Large intestine (tissue), 3 donors: ENCODE data around the gene CRACR2B. TPM values are rescaled to one million over a fixed set of nuclear protein-coding genes. Genes with fewer than 3 reads are reported as not detected.

Source experiments
- DNase-seq, 2 donors: peaks; one replicate each; pipeline versions ENCODE4 v3.0.0 to v3.0.0-alpha.2; 2013
- H3K27ac ChIP-seq: one replicate; pipeline ENCODE4 v1.5.1; 2013; ENCODE audit warnings: low read length
- H3K27me3 ChIP-seq: 2 replicates; pipeline ENCODE4 v1.6.1; 2013; ENCODE audit warnings: low read length; ENCODE audit not compliant: control insufficient read depth, insufficient read depth
- H3K36me3 ChIP-seq: 2 replicates; pipeline ENCODE4 v1.6.1; 2013; ENCODE audit warnings: low read length; ENCODE audit not compliant: control insufficient read depth, insufficient read depth
- H3K4me1 ChIP-seq: one replicate; pipeline ENCODE4 v1.6.1; 2013; ENCODE audit warnings: low read length; ENCODE audit not compliant: control insufficient read depth, insufficient read depth
- H3K4me3 ChIP-seq: one replicate; pipeline ENCODE4 v1.5.1; 2013; ENCODE audit warnings: low read length
- H3K9me3 ChIP-seq: one replicate; pipeline ENCODE4 v1.6.1; 2013; ENCODE audit warnings: mild to moderate bottlenecking, low read depth, low read length, moderate library complexity; ENCODE audit not compliant: control insufficient read depth
- WGBS: methylation state at CpG from one replicate; pipeline ENCODE4 v1.1.5; 2013; ENCODE audit warnings: low lambda C conversion rate; ENCODE audit not compliant: insufficient coverage; 5-methylcytosine and 5-hydroxymethylcytosine counted together
- polyA plus RNA-seq: library from polyadenylated mRNA; unstranded; fragments of 120-200 nt; gene quantifications from one replicate; pipeline ENCODE4 v1.2.1, GENCODE V29; 2013

Gene CRACR2B
- polyA plus RNA-seq, 1 donor: 34.4 TPM

DNA sequence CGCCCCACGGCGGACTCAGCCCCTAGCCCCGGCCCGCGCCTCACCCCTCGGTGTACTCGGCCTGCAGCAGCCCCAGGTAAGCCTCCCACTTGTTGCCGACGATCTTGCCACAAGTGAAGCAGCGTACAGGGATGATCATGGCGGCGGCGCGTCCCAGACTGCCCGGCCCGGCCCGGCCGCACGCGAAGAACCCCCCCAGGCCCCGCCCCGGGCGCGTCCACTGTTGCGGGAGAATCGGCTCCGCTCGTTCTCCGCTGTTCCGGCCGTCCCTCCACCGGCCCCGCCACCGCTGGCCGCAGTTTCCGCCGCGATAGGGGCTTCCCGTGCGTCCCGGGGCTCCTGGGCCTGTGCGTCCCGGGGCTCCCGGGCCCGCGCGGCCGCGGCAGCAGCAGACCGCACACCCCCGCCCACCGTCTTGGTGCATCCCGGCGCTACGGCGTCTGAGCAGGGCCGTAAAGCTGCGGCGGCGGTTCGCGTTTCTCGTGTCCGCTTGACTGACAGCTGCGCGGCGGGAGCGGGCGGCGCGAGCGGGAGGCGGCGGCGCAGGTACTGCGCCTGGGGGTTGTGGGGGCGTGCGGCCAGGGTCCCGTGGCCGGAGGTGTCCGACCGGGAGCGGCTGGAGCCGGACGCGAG is 14.8 kb downstream of the CRACR2B start, which contains the start of the genes POLR2L and TSPAN4:
TSS of gene POLR2L (minus strand) at position 160 of the 633 bp plus-strand sequence. CDS start at position 139, 21 bp downstream.
TSS of gene TSPAN4 (plus strand) at position 483 of the 633 bp plus-strand sequence. CDS start 7,453 bp downstream, outside the sequence.
- Histone ChIP-seq H3K36me3 (peaks cover 35% of the 10 kb centered on the region), H3K4me1 (peaks cover 44% of the 10 kb centered on the region), H3K4me3 (peak within 1 kb of the TSS; percentile 96), H3K9me3 (peaks cover 3% of the 10 kb centered on the region), H3K27ac (peak within 1 kb of the TSS; percentile 60), H3K27me3 (peaks cover 32% of the 10 kb centered on the region)
- peak; percentile 71 to 90 for DNase-seq
- no CpG with 5 or more reads among the region's 87 CpGs for WGBS

DNA sequence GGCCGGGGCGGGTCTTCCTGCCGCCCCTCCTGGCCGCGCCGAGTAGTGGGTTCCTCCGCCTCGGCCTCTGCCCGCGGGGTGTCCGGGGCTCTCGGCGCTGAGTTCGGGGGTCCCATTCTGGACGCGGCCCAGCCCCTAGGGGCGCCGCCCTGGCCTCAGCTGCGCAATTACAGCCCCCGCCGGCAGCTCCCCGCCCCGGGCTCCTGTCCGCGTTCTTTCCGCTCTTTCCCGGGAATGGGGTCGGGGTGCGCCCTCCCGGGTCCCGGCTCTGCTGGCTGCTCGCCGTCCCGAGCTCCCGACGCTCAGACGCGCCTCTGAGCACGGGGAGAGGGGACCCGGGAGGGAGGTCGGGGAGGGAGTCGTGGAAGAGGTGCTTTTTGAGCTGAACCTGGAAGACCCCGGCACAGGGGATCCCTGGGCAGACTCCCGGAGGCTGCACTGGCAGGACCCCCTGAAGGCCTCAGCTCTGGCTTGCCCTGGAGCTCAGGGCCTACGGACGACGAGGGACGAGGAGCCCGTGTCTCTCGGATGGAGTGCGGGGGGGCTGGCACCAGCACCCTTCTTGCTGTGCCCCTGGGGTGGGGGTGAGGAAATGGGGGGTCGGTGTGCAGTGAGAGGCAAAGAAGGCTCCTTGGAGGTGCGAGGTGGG is 15.5 kb downstream of the CRACR2B start:
- Histone ChIP-seq H3K4me3 (peak overlapping the region; percentile 50), H3K36me3 (peaks cover 28% of the 10 kb centered on the region), H3K4me1 (peaks cover 40% of the 10 kb centered on the region), H3K27me3 (peaks cover 38% of the 10 kb centered on the region), H3K27ac (peak overlapping the region; percentile 60), H3K9me3 (peaks cover 3% of the 10 kb centered on the region)
- no peak for DNase-seq
- no CpG with 5 or more reads among the region's 53 CpGs for WGBS

DNA sequence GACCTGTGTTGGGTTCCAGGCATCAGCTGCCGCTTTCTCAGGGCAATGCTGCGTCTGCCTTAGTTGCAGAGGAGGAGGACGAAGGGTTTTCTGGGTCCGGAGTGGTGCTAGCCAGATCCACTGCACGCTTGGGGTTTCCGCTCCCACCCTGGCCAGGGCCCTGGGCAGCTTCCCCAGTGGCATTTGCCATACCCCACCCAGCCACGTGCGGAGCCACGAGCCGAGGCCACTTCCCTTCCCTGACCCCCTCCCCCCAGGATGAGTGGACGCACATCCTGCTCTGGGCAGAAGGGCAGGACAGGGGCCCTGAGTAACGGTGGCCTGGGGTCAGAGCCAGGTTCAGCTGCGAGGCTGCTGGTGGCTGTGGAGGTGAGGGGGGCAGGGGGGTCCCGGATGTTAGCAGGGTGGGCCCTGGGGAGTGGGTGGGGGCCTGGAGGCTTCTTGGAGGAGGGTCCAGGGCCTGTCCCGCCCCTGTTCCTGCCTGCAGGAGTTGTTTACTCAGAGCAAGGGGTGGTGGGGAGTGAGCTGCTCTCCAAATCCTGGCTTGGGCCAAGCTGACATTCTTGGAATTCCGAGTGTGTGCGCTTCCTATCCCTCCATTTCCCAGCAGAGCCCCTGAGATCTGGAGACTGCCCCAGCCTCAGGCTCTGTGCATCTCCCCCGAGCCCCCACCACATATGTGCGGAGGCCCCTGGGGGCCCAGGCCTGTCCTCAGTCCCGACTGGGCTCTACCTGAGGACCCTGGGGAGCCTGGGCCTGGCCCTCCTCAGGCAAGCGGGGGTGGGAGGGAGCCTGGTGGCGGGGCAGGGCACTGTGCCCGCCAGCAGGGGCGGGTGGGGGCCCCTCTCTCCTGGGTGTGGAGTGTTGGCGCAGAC is 16.3 kb downstream of the CRACR2B start:
- DNase-seq: peak; percentile 63 to 64
- Histone ChIP-seq H3K36me3 (peaks cover 20% of the 10 kb centered on the region), H3K4me3 (peak overlapping the region; percentile 50), H3K4me1 (peaks cover 40% of the 10 kb centered on the region), H3K27ac (peak overlapping the region; percentile 60), H3K9me3 (peaks cover 3% of the 10 kb centered on the region), H3K27me3 (peaks cover 46% of the 10 kb centered on the region)
- WGBS: no CpG with 5 or more reads among the region's 25 CpGs

GRCh38 chr11:844693-845644 is 17.2 kb downstream of the CRACR2B start:
- WGBS: no CpG with 5 or more reads among the region's 31 CpGs
- Histone ChIP-seq H3K4me3 (peak overlapping the region; percentile 6), H3K27ac (peak overlapping the region; percentile 57), H3K27me3 (peaks cover 50% of the 10 kb centered on the region), H3K36me3 (peaks cover 11% of the 10 kb centered on the region), H3K9me3 (peaks cover 3% of the 10 kb centered on the region), H3K4me1 (peaks cover 35% of the 10 kb centered on the region)
- DNase-seq: peak; percentile 71 to 75

GRCh38 chr11:845872-846495 is 18.3 kb downstream of the CRACR2B start:
- Histone ChIP-seq H3K27me3 (peaks cover 60% of the 10 kb centered on the region), H3K36me3 (peaks cover 2% of the 10 kb centered on the region), H3K4me1 (peaks cover 42% of the 10 kb centered on the region), H3K4me3 (no peak overlapping the region), H3K9me3 (peaks cover 3% of the 10 kb centered on the region), H3K27ac (no peak overlapping the region)
- DNase-seq: no peak
- WGBS: no CpG with 5 or more reads among the region's 8 CpGs

DNA sequence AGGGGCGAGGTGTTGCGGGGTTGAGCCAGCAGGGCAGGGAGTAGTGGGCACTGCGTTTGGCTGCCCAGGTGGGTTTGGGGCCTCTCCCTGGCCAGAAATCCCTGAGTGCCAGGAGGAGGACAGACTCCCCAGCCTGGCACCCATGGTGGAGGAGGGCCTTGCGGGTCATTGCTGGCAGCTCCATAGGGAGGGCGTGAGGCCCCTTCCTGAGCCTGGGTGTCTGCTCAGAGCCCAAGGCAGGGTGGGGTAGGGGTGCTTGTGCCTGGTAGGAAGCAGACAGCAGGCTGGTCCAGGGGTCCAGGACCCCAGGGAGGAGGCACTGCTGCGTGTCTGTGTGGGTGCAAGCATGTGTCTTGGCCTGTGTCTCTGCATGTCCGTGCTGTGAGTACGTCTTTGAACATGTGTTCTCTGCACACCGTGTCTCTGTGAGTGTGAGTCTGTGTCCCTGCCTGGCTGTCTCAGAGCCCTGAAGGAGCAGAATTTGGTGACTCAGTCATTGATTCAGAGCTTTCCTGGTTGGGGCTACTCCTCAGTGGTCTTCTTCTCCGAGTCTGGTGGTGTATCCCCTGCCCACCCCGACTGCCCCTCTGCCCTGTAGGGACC is 18.9 kb downstream of the CRACR2B start:
- DNase-seq: no peak
- Histone ChIP-seq H3K27me3 (peaks cover 66% of the 10 kb centered on the region), H3K36me3 (no peaks in the 10 kb centered on the region), H3K4me3 (no peak overlapping the region), H3K27ac (no peak overlapping the region), H3K9me3 (peaks cover 3% of the 10 kb centered on the region), H3K4me1 (peaks cover 38% of the 10 kb centered on the region)
- no CpG with 5 or more reads among the region's 11 CpGs for WGBS

DNA sequence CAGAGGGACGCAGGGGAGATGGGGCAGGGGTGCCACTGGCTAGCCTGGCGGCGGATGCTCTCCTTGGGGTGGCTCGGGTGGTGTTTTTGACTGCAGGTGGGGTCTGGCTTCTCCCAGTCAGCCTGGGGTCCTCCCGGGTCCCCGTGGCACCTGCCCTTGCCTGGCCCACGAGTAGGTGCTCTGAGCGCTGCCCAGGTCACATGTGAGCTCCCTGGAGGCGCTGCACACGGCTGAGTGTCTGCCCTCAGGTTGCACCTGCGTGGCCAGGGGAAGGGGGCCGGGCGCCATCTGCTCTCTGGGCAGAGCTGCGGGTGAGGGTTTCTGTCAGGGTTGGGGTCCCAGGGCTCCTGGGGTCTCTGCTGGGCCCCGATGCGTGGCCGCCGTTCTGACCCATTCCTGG is 20.2 kb downstream of the CRACR2B start:
- no CpG with 5 or more reads among the region's 18 CpGs for WGBS
- no peak for DNase-seq
- Histone ChIP-seq H3K27ac (no peak overlapping the region), H3K27me3 (peaks cover 71% of the 10 kb centered on the region), H3K4me3 (no peak overlapping the region), H3K36me3 (no peaks in the 10 kb centered on the region), H3K9me3 (peaks cover 3% of the 10 kb centered on the region), H3K4me1 (peaks cover 38% of the 10 kb centered on the region)

- DNase-seq: no peak
- no peak overlapping the region for H3K4me3 ChIP-seq
These were observed 20.7 kb downstream of the CRACR2B start for GRCh38 chr11:848380-848931.

More at GRCh38 chr11:848380-848931, 20.7 kb downstream of the CRACR2B start:
- peaks cover 34% of the 10 kb centered on the region for H3K4me1 ChIP-seq
- no peaks in the 10 kb centered on the region for H3K36me3 ChIP-seq
- H3K9me3 ChIP-seq: no peaks in the 10 kb centered on the region
- no peak overlapping the region for H3K27ac ChIP-seq
- H3K27me3 ChIP-seq: peaks cover 66% of the 10 kb centered on the region
- no CpG with 5 or more reads among the region's 14 CpGs for WGBS
